Effector memory CD8-positive, alpha-beta T cell (primary cell): ENCODE data around the gene C2orf81.
A peak's percentile ranks its signal among the peaks of the same experiment; 100 is the strongest.
"Not testable (repeated sequence)": the region's sequence is repeated elsewhere in the genome, so short reads cannot be mapped to it uniquely, and the experiment has no call there.

Experiments used
- ATAC-seq: fragments of 150-1000 bp; cut with Tn5 transposase; replicated peaks from 2 replicates; pipeline ENCODE4 v1.10.0; 2021; ENCODE audit warnings: mild to moderate bottlenecking, moderate library complexity
- DNase-seq, 3 experiments: peaks; one replicate each; pipeline ENCODE4 v3.0.0; 2021
- H3K27ac Mint-ChIP-seq, 2 donors: one replicate each; pipeline ENCODE4 v1.8.0; 2022; ENCODE audit warnings: mild to moderate bottlenecking in 2 of 2, mixed read lengths in 2 of 2, moderate library complexity in 2 of 2
- H3K27me3 Mint-ChIP-seq, 2 donors: one replicate each; pipeline ENCODE4 v1.8.0; 2022; ENCODE audit warnings: mixed read lengths in 2 of 2
- H3K36me3 Mint-ChIP-seq: one replicate; pipeline ENCODE4 v1.8.0; 2022; ENCODE audit warnings: mild to moderate bottlenecking, moderate library complexity, mixed read lengths; ENCODE audit not compliant: insufficient read depth
- H3K4me1 Mint-ChIP-seq, 2 donors: one replicate each; pipeline ENCODE4 v1.8.0; 2022; ENCODE audit warnings: low read depth in 2 of 2, mixed read lengths in 2 of 2
- H3K4me3 Mint-ChIP-seq, 2 donors: one replicate each; pipeline ENCODE4 v1.8.0; 2022; ENCODE audit warnings: mild to moderate bottlenecking in 2 of 2, mixed read lengths in 2 of 2, moderate library complexity in 2 of 2
- H3K9me3 Mint-ChIP-seq, 2 donors: one replicate each; pipeline ENCODE4 v1.8.0; 2022; ENCODE audit warnings: mixed read lengths in 2 of 2

Gene C2orf81

DNA sequence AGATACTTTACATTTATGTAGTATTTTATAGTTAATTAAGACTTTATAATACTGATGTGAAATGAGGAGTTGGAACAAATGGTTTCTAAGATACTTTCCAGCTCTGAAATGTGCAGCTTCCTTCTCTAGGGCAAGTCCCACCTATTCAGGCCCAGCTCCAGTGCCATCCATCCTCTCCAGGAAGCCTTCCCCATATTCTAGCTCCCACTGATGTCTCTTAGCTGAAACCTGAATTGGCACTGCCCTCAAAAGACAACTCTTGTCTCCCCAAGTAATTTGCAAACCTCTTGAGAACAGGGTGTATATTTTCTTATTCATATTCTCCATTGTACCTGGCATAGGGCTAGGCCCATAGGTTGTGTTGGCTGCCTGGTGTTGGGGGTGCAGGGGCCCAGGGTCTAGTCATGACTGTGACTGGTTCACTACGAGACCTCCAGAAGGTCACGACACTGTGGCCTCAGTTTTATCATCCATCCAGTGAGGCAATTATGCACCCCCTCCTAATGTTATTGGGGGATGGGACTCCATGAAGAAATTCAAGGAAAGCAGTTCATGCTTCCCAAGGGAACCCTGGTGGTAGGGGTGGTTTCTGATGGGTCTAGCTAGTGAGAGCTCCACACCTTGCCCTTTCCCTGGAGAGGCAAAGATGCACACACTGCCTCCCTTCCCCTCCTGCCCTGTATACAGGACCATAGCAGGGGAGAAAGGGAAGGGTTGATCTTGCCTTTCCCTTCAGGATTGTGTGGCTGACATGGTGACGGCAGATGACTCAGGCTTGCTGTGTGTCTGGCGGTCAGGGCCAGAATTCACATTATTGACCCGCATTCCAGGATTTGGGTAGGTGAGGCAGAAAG, 2.9 kb upstream of the C2orf81 start:
- Mint-ChIP-seq H3K36me3 (peaks cover 21% of the 10 kb centered on the region), H3K4me1 (peaks cover 19 to 25% of the 10 kb centered on the region in 2 donors), H3K9me3 (no peaks in the 10 kb centered on the region), H3K27ac (peak overlapping the region in 1 of 2 donors; percentile 31), H3K4me3 (no peak overlapping the region), H3K27me3 (no peaks in the 10 kb centered on the region)
- ATAC-seq (no peak), DNase-seq (no peak)

DNA sequence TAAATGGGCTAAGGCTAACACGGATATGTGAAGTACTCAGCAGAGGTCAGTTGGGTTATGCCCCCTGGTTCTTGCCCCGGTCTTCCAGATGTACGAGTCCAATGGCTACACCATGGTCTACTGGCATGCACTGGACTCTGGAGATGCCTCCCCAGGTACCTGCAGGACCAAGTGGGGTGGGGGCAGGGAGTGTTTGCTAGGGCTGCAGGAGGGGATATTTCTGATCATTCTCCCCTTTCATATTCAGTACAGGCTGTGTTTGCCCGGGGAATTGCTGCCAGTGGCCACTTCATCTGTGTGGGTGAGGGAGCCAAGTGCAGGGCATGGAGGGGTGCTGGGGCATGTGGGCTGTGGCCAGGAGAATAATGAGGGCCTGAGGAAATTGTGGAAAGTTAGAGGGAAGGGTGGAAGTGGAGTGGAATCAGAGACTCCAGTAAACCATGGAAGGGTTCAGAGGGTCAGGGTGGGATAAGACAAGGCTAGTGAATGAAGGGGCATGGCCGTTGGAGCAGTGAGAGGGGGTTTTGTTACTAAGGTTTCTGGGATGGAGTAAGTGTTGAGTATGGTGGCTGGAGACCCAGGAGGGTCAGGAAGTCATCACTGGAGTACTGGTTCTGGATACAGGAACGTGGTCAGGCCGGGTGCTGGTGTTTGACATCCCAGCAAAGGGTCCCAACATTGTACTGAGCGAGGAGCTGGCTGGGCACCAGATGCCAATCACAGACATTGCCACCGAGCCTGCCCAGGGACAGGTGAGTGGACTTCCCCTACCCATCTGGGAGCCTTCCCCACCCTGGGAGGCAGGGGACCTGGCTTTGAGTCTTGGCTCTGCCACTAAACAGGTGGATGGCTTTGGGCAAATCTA, 2.0 kb upstream of the C2orf81 start:
- Mint-ChIP-seq H3K9me3 (no peaks in the 10 kb centered on the region), H3K4me1 (peaks cover 19 to 25% of the 10 kb centered on the region in 2 donors), H3K27ac (peak overlapping the region; percentile 95 to 98), H3K4me3 (peak overlapping the region; percentile 95 to 100), H3K36me3 (peaks cover 21% of the 10 kb centered on the region), H3K27me3 (no peaks in the 10 kb centered on the region)
- DNase-seq: no peak
- no peak for ATAC-seq

- H3K4me3 Mint-ChIP-seq: peak overlapping the region; percentile 95 to 100
- not testable (repeated sequence) for H3K9me3 Mint-ChIP-seq, ATAC-seq, DNase-seq, H3K27me3 Mint-ChIP-seq
- peak overlapping the region; percentile 95 to 98 for H3K27ac Mint-ChIP-seq
- H3K4me1 Mint-ChIP-seq: peaks cover 19 to 25% of the 10 kb centered on the region in 2 donors
- peaks cover 21% of the 10 kb centered on the region for H3K36me3 Mint-ChIP-seq
Measured at GRCh38 chr2:74420443-74421103, 846 bp downstream of the C2orf81 start.

- Mint-ChIP-seq H3K36me3 (peaks cover 21% of the 10 kb centered on the region), H3K4me3 (peak overlapping the region in 1 of 2 donors; percentile 0), H3K9me3 (no peaks in the 10 kb centered on the region), H3K27me3 (no peaks in the 10 kb centered on the region), H3K4me1 (peaks cover 21 to 25% of the 10 kb centered on the region in 2 donors), H3K27ac (peak overlapping the region; percentile 95 to 98)
- ATAC-seq (no peak), DNase-seq (no peak)
Measured at GRCh38 chr2:74420006-74420405, 1.4 kb downstream of the C2orf81 start.

DNA sequence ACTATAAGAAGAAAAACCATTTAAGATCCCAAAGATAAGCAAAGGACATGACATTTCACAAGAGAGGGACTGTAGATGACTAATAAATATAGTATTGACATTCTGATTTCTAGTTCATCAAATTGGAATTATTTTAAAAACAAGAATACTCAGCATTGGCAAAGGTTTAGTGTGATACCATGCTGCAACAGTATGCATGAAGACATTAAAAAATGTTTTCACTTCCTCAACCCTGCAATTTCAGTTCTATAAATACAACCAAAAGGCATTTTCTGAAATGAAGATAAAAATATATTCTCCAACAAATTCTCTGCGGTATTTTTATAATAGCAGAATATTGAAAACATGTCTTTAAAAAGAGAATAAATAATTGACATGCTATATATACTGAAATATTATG, 2.1 kb downstream of the C2orf81 start:
- H3K27me3 Mint-ChIP-seq: peaks cover 0 to 6% of the 10 kb centered on the region in 2 donors
- no peak overlapping the region for H3K4me3 Mint-ChIP-seq
- no peaks in the 10 kb centered on the region for H3K9me3 Mint-ChIP-seq
- H3K4me1 Mint-ChIP-seq: peaks cover 25% of the 10 kb centered on the region in 2 donors
- no peak for DNase-seq
- no peak overlapping the region for H3K27ac Mint-ChIP-seq
- ATAC-seq: no peak
- peaks cover 21% of the 10 kb centered on the region for H3K36me3 Mint-ChIP-seq

DNA sequence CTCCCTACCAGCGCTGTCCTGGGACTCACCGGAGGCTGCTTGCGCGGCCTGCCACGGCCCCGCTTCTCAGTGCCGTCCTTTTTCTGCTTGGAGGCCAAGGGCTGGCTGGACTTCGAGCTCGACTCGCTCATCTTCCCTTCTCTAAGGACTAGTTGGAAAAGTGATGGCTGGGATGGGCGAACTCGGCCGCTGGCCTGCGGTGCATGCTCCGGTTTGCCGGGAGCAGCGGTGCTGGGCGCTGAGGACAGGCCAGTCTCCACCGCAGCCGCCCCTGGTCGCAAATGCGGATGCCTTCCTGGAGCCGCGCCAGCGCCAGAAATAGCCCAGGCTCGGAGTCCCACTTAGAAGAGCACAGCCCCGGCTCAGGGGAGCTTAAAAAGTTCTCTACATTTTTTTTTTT, 3.1 kb downstream of the C2orf81 start:
- H3K27me3 Mint-ChIP-seq: peaks cover 8 to 16% of the 10 kb centered on the region in 2 donors
- no peak for DNase-seq
- peaks cover 21 to 25% of the 10 kb centered on the region in 2 donors for H3K4me1 Mint-ChIP-seq
- no peaks in the 10 kb centered on the region for H3K9me3 Mint-ChIP-seq
- no peak overlapping the region for H3K4me3 Mint-ChIP-seq
- H3K27ac Mint-ChIP-seq: no peak overlapping the region
- H3K36me3 Mint-ChIP-seq: peaks cover 21% of the 10 kb centered on the region
- ATAC-seq: no peak

GRCh38 chr2:74417763-74418162, 3.7 kb downstream of the C2orf81 start:
- DNase-seq: no peak
- Mint-ChIP-seq H3K4me3 (no peak overlapping the region), H3K27ac (no peak overlapping the region)

DNA sequence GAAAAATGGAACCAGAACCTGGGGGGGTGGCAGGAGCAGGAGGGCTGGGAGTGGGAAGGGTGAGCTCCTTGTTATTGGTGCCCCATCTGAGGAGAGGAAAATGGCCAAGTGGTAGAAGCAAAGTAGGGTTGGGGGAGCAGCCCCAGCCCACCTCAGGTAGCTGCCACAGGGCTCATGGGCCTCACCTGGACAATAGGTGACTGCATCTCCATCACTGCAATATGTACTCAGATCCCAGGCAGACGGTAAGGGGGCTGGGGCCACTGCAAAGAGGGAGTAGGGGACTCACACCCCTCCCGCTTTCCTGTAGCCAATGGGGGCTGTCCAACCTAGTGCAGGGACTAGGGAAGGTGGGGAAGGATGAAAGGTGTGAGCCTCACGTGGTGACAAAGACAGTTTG, 4.2 kb downstream of the C2orf81 start:
- H3K27ac Mint-ChIP-seq: no peak overlapping the region
- ATAC-seq: no peak
- H3K9me3 Mint-ChIP-seq: no peaks in the 10 kb centered on the region
- H3K27me3 Mint-ChIP-seq: peaks cover 10 to 27% of the 10 kb centered on the region in 2 donors
- no peak for DNase-seq
- H3K4me3 Mint-ChIP-seq: no peak overlapping the region
- peaks cover 12% of the 10 kb centered on the region for H3K36me3 Mint-ChIP-seq
- H3K4me1 Mint-ChIP-seq: peaks cover 11 to 14% of the 10 kb centered on the region in 2 donors

More at GRCh38 chr2:74417763-74418162, 3.7 kb downstream of the C2orf81 start:
- H3K9me3 Mint-ChIP-seq: no peaks in the 10 kb centered on the region
- ATAC-seq: no peak
- H3K27me3 Mint-ChIP-seq: peaks cover 10 to 22% of the 10 kb centered on the region in 2 donors
- peaks cover 18% of the 10 kb centered on the region for H3K36me3 Mint-ChIP-seq
- H3K4me1 Mint-ChIP-seq: peaks cover 16 to 20% of the 10 kb centered on the region in 2 donors

DNA sequence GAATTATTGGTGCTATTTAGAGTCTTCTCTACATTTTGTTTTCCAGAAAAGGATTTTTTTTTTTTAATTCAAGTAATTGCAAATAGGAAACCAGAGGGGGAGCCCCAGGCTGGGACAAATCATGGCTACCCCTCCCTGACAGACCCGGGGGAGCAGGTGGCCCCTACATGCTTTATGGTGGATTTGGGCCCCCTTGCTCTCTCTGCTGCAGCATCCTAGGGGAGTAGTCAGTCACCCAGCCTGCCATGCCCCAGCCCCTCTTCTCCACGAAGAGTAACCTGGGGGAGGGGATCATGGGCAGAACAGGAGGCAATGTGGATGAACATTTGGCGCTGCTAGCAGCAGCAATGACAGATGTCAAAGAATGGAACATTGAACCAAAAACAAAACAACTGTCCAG, 4.6 kb downstream of the C2orf81 start:
- ATAC-seq (no peak), DNase-seq (no peak)
- Mint-ChIP-seq H3K27ac (no peak overlapping the region), H3K27me3 (peaks cover 10 to 31% of the 10 kb centered on the region in 2 donors), H3K4me3 (no peak overlapping the region), H3K4me1 (peaks cover 7 to 10% of the 10 kb centered on the region in 2 donors), H3K9me3 (no peaks in the 10 kb centered on the region), H3K36me3 (peaks cover 8% of the 10 kb centered on the region)

GRCh38 chr2:74415762-74416395, 5.5 kb downstream of the C2orf81 start:
- DNase-seq: no peak
- H3K36me3 Mint-ChIP-seq: no peaks in the 10 kb centered on the region
- H3K4me3 Mint-ChIP-seq: peak overlapping the region in 1 of 2 donors; percentile 60
- H3K9me3 Mint-ChIP-seq: no peaks in the 10 kb centered on the region
- peaks cover 12 to 40% of the 10 kb centered on the region in 2 donors for H3K27me3 Mint-ChIP-seq
- no peak overlapping the region for H3K27ac Mint-ChIP-seq
- ATAC-seq: no peak
- peaks cover under 1 to 5% of the 10 kb centered on the region in 2 donors for H3K4me1 Mint-ChIP-seq

DNA sequence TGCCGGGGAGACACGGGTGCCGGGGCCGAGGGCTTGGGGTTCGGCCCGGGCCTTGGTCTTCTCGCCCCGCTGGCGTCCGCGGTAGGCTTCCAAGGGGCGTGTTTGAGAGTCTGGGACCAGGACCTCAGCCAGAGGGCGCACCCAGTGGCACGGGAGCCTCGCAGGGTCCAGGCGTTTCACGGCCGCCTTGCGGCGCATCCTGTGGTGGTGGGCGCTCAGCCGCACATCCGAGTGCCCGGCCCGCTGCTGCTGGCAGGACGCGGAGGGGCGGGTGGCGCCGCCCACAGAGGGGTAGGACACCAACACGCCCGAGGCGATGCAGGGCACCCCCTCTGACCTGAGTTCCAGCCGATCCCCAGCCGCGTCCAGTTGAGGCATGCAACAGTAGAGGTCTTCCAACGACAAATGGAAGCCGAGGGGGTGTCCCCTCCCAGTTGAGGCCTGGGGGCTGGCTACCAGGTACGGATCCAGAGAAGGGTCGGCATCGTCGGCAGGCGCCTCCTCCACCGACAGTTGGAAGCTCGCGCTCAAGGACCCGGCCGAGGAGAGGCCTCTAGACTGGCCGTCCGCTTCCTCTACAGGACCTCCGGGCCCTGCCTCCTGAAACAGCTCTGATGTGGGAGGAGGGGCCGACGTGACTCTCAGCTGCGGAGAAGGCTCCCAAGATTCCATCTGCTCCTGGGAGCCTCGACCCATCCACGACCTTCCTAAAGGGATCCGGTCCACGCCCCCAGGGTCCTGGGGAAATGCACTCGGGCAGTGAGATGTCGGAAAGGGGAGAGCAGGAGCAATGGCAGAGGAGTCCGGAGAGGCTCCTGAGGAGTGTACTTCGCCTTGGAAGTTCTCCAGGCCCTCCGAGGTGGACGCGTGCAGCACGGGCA, 6.3 kb downstream of the C2orf81 start:
- H3K4me3 Mint-ChIP-seq: peak overlapping the region in 1 of 2 donors; percentile 60
- no peaks in the 10 kb centered on the region for H3K9me3 Mint-ChIP-seq
- DNase-seq (no peak), ATAC-seq (peak; percentile 60)
- no peak overlapping the region for H3K27ac Mint-ChIP-seq
- no peaks in the 10 kb centered on the region for H3K36me3 Mint-ChIP-seq
- H3K27me3 Mint-ChIP-seq: peaks cover 14 to 44% of the 10 kb centered on the region in 2 donors
- peaks cover 0 to 5% of the 10 kb centered on the region in 2 donors for H3K4me1 Mint-ChIP-seq

- peaks cover 0 to 5% of the 10 kb centered on the region in 2 donors for H3K4me1 Mint-ChIP-seq
- ATAC-seq (no peak), DNase-seq (no peak)
- H3K9me3 Mint-ChIP-seq: no peaks in the 10 kb centered on the region
- H3K27me3 Mint-ChIP-seq: peaks cover 14 to 49% of the 10 kb centered on the region in 2 donors
- no peak overlapping the region for H3K27ac Mint-ChIP-seq
- H3K4me3 Mint-ChIP-seq: peak overlapping the region in 1 of 2 donors; percentile 60
- no peaks in the 10 kb centered on the region for H3K36me3 Mint-ChIP-seq
Measured at GRCh38 chr2:74414441-74414840, 7.0 kb downstream of the C2orf81 start.
